Tibial nerve (tissue), 4 donors: ENCODE measurements around the gene FHAD1. TPM values are rescaled to one million over a fixed set of nuclear protein-coding genes. Genes with fewer than 3 reads are reported as not detected.

Experiments
- DNase-seq, 2 donors: peaks; one replicate each; pipeline ENCODE4 v3.0.0-alpha.2; 2019; ENCODE audit warnings: low spot score in 2 of 2
- H3K27ac ChIP-seq, 4 donors: fragments of 200-600 bp; sonication (generic) in 3 of 4; one replicate each; pipeline ENCODE4 v1.5.1; 2017 to 2019; ENCODE audit warnings: mild to moderate bottlenecking in 1 of 4
- H3K27me3 ChIP-seq, 2 donors: fragments of 200-600 bp; sonication (generic) in 1 of 2; one replicate each; pipeline versions ENCODE4 v1.5.1 to v1.6.0; 2017 to 2019
- H3K36me3 ChIP-seq, 3 donors: fragments of 200-600 bp; sonication (generic); one replicate each; pipeline ENCODE4 v1.5.1; 2018 to 2019
- H3K4me1 ChIP-seq, 4 donors: fragments of 200-600 bp; sonication (generic) in 3 of 4; one replicate each; pipeline ENCODE4 v1.5.1; 2017 to 2019
- H3K4me3 ChIP-seq, 4 donors: fragments of 200-600 bp; sonication (generic) in 3 of 4; one replicate each; pipeline ENCODE4 v1.5.1; 2017 to 2019; ENCODE audit warnings: mild to moderate bottlenecking in 1 of 4, moderate library complexity in 1 of 4
- H3K9me3 ChIP-seq, 4 donors: fragments of 200-600 bp; sonication (generic) in 3 of 4; one replicate each; pipeline ENCODE4 v1.5.1; 2017 to 2019
- CTCF ChIP-seq, 5 experiments: fragments of 200-600 bp in 3 of 5; fragments of 450-650 bp in 2 of 5; sonication (generic) in 3 of 5; IDR thresholded peaks; one replicate each; pipeline ENCODE4 v1.5.1; 2016 to 2019; ENCODE audit warnings: antibody characterized with exemption in 5 of 5, mild to moderate bottlenecking in 3 of 5, moderate library complexity in 2 of 5
- EP300 ChIP-seq, 2 donors: sonication (generic); formaldehyde crosslinking; IDR thresholded peaks; one replicate each; pipeline ENCODE4 v1.6.1; 2017; ENCODE audit warnings: antibody characterized with exemption in 2 of 2, mild to moderate bottlenecking in 1 of 2
- POLR2A ChIP-seq, 2 donors: fragments of 450-650 bp; IDR thresholded peaks; one replicate each; pipeline ENCODE4 v1.6.1; 2017; ENCODE audit warnings: antibody characterized with exemption in 2 of 2, mild to moderate bottlenecking in 2 of 2, moderate library complexity in 2 of 2
- WGBS, 2 donors: methylation state at CpG; one replicate each; pipeline ENCODE4 v1.1.5; 2018; 5-methylcytosine and 5-hydroxymethylcytosine counted together
- total RNA-seq, 4 donors: library from RNA; depleted of rRNA; stranded (reverse); fragments of >200 nt; gene quantifications; one replicate each; pipeline ENCODE4 v1.1.0, GENCODE V29; 2016

Gene FHAD1
- total RNA-seq, 4 donors from 2014 or later = 0.30 to 0.63 TPM; not detected in 2

GRCh38 chr1:15350551-15351200, 103.7 kb downstream of the FHAD1 start:
- DNase-seq = no peak
- Histone ChIP-seq H3K4me1 (no peaks in the 10 kb centered on the region), H3K27me3 (no peaks in the 10 kb centered on the region), H3K27ac (no peak overlapping the region), H3K9me3 (no peaks in the 10 kb centered on the region), H3K4me3 (no peak overlapping the region), H3K36me3 (no peaks in the 10 kb centered on the region)
- 79 to 81% methylated on average over 4 of the region's 4 CpGs for WGBS, 2 donors
- no peak for TF ChIP-seq POLR2A (IDR thresholded peaks at IDR 0.05)
- no peak for TF ChIP-seq CTCF (IDR thresholded peaks at IDR 0.05)
- no peak for TF ChIP-seq EP300 (IDR thresholded peaks at IDR 0.05)

GRCh38 chr1:15351310-15351709, 104.3 kb downstream of the FHAD1 start:
- no peaks in the 10 kb centered on the region for H3K9me3 ChIP-seq
- H3K36me3 ChIP-seq = no peaks in the 10 kb centered on the region
- no peak for DNase-seq
- no peaks in the 10 kb centered on the region for H3K4me1 ChIP-seq
- WGBS, 2 donors = 34 to 37% methylated on average over 4 of the region's 4 CpGs
- no peak overlapping the region for H3K27ac ChIP-seq
- H3K4me3 ChIP-seq = no peak overlapping the region
- H3K27me3 ChIP-seq = no peaks in the 10 kb centered on the region
- TF ChIP-seq CTCF (IDR thresholded peaks at IDR 0.05) = no peak
- TF ChIP-seq POLR2A (IDR thresholded peaks at IDR 0.05) = no peak
- no peak for TF ChIP-seq EP300 (IDR thresholded peaks at IDR 0.05)

GRCh38 chr1:15352128-15352957, 105.3 kb downstream of the FHAD1 start:
- Histone ChIP-seq H3K36me3 (no peaks in the 10 kb centered on the region), H3K9me3 (no peaks in the 10 kb centered on the region), H3K27me3 (no peaks in the 10 kb centered on the region), H3K4me3 (no peak overlapping the region), H3K4me1 (no peaks in the 10 kb centered on the region), H3K27ac (no peak overlapping the region)
- DNase-seq = no peak
- TF ChIP-seq CTCF (IDR thresholded peaks at IDR 0.05) (no peak), EP300 (IDR thresholded peaks at IDR 0.05) (no peak), POLR2A (IDR thresholded peaks at IDR 0.05) (no peak)
- 67 to 69% methylated on average over 12 of the region's 12 CpGs for WGBS, 2 donors

- WGBS, 2 donors = 64 to 68% methylated on average over 11 of the region's 11 CpGs
- H3K4me3 ChIP-seq = no peak overlapping the region
- no peak overlapping the region for H3K27ac ChIP-seq
- H3K9me3 ChIP-seq = no peaks in the 10 kb centered on the region
- no peak for DNase-seq
- no peaks in the 10 kb centered on the region for H3K36me3 ChIP-seq
- TF ChIP-seq POLR2A (IDR thresholded peaks at IDR 0.05) (no peak), EP300 (IDR thresholded peaks at IDR 0.05) (no peak), CTCF (IDR thresholded peaks at IDR 0.05) (no peak)
- H3K4me1 ChIP-seq = no peaks in the 10 kb centered on the region
- no peaks in the 10 kb centered on the region for H3K27me3 ChIP-seq
These were observed 107.0 kb downstream of the FHAD1 start for GRCh38 chr1:15353839-15354579.
